GM12891 (cell line): ENCODE measurements around the gene FHL1.

Source experiments
- DNase-seq: peaks from one replicate; pipeline ENCODE4 v3.0.0; 2011; ENCODE audit warnings: low spot score; ENCODE audit not compliant: insufficient read length
- FAIRE-seq: peaks from 2 replicates; lab custom pipeline; 2011; peaks lifted over from hg19 to GRCh38; lab: Jason Lieb, UNC
- PAX5 ChIP-seq: IDR thresholded peaks from 2 replicates; pipeline ENCODE4 v1.6.1; 2011; ENCODE audit warnings: low read length, moderate library complexity, mild to moderate bottlenecking; ENCODE audit not compliant: insufficient read depth, severe bottlenecking
- POLR2A ChIP-seq: IDR thresholded peaks from 2 replicates; pipeline ENCODE4 v1.6.1; 2011; ENCODE audit warnings: low read depth, low read length, control low read depth
- POLR2AphosphoS5 ChIP-seq: IDR thresholded peaks from 2 replicates; pipeline ENCODE4 v1.6.1; 2011; ENCODE audit warnings: low read depth, low read length, control low read depth
- POU2F2 ChIP-seq: IDR thresholded peaks from 2 replicates; pipeline ENCODE4 v1.6.1; 2011; ENCODE audit warnings: low read depth, mild to moderate bottlenecking, control low read depth, low read length, moderate library complexity
- SPI1 ChIP-seq: IDR thresholded peaks from 2 replicates; pipeline ENCODE4 v1.6.1; 2011; ENCODE audit warnings: low read depth, low read length, control low read depth
- TAF1 ChIP-seq: IDR thresholded peaks from 2 replicates; pipeline ENCODE4 v1.6.1; 2011; ENCODE audit warnings: low read depth, low read length, control low read depth

The FHL1 gene

DNA sequence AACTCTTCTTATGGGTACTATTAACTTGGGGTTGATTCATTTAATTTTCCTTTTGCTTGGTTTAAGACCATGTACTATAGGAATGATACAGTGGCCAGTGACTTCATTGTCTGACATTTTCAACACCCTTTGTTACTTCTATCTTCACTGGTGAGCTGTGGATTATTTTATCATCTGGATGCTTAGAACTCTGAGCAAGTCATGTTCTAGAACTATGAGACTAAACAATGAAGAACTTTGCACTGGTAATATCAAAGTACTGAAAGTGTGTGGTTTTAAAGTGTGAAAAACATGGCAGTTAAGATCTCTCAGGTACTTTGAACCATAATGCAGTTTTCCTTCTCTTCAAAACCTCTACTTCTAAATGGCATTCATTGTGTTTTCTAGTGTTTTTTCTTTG is 56.1 kb downstream of the FHL1 start:
- FAIRE-seq (peak; percentile 13), DNase-seq (no peak)
- TF ChIP-seq POLR2AphosphoS5 (no peak), POLR2A (no peak), SPI1 (no peak), TAF1 (no peak), POU2F2 (no peak), PAX5 (no peak)

DNA sequence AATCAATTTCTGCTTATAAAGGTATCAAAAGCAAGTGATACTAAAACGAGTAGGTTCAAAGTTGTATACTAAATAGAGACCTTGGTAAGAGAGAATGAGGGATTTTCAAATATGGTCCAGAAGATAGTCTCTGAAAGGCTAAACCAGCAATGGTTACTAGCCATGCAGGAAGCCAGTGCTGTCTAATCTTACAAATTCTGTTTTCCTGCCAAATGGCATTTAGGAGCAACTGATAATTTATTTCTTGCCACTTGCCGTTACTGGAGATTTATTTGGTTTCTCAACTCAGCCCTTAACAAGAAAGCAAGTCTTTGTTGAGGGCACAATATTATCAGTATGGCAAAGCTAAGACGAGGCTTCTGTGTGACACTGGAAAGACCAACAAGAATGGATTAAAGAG is 56.6 kb downstream of the FHL1 start:
- no peak for FAIRE-seq
- no peak for DNase-seq
- TF ChIP-seq POU2F2, result no peak
- TF ChIP-seq POLR2A, result no peak
- TF ChIP-seq TAF1, result no peak
- no peak for TF ChIP-seq PAX5
- no peak for TF ChIP-seq POLR2AphosphoS5
- no peak for TF ChIP-seq SPI1

DNA sequence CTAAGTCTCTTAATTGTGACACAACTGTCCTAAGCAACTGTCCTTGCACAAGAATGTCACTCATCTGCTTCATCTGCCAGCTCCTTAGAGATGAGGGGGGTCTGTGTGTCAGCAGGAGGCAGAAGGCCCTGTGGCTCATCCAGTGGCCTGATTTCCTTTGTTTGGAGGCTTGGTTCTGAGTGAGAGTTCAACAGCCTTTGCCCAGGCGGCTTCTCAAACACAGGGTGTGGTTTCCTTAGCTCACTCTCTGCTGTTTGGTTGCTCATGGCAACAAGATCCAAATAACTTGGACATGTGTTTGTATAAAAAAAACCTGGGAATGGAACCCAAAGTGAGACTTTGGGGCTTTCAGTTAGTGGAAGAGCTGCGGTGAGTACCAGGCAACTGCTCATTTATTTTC is 57.2 kb downstream of the FHL1 start:
- no peak for DNase-seq
- FAIRE-seq, result no peak
- TF ChIP-seq POU2F2, result no peak
- TF ChIP-seq SPI1, result no peak
- TF ChIP-seq POLR2AphosphoS5, result no peak
- no peak for TF ChIP-seq POLR2A
- no peak for TF ChIP-seq TAF1
- no peak for TF ChIP-seq PAX5

DNA sequence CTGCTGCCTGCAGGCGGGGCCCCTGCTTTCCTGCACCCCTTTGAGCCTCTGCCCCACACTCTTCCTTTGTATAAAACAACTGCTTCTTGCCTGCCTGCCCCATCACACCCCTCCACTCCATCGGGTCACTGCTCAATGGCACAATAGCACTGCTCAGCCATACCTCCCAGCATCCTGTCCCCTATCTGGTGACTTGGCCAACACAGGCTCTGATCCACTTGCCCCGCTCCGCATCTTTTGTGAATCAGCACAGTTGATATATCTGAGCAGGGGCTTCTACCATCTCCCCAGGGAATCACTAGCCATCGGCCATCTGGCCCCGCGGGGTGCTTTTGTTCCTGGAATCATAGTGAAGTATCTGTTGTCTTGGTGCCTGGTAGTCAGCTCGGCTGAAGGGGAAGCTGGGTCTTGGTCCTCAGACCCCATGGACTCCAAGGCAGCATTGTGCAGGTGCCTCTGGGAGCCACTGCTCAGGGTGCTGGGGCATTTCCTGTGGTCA is 58.6 kb downstream of the FHL1 start:
- FAIRE-seq (no peak), DNase-seq (no peak)
- TF ChIP-seq POU2F2 (no peak), POLR2AphosphoS5 (no peak), PAX5 (no peak), POLR2A (no peak), TAF1 (no peak), SPI1 (no peak)

DNA sequence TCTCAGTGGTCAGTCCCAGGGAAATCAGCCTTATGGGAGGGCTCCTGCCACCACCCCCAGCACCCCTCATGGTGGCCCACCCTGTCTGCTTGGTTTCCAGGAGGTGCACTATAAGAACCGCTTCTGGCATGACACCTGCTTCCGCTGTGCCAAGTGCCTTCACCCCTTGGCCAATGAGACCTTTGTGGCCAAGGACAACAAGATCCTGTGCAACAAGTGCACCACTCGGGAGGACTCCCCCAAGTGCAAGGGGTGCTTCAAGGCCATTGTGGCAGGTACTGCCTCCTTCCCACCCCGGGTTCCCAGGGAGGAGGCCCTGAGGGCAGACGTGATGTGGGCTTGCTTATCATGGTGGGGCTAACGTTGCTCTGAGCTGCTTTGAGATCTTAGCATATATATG is 59.6 kb downstream of the FHL1 start:
- DNase-seq (no peak), FAIRE-seq (no peak)
- TF ChIP-seq SPI1 (no peak), TAF1 (no peak), PAX5 (no peak), POLR2A (no peak), POLR2AphosphoS5 (no peak), POU2F2 (no peak)

DNA sequence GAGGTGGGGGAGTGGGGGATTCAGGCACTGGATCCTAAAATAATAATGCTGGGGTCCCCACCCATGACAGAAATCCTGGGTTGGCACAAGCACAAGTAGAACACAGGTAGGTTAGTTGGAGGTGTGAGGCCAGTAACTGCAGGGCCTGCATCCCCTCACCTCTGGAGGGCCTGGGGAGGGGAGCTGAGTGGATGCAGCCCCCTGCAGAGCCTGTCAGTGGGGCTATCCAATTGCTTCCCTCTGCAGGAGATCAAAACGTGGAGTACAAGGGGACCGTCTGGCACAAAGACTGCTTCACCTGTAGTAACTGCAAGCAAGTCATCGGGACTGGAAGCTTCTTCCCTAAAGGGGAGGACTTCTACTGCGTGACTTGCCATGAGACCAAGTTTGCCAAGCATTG is 60.2 kb downstream of the FHL1 start:
- FAIRE-seq, result no peak

DNA sequence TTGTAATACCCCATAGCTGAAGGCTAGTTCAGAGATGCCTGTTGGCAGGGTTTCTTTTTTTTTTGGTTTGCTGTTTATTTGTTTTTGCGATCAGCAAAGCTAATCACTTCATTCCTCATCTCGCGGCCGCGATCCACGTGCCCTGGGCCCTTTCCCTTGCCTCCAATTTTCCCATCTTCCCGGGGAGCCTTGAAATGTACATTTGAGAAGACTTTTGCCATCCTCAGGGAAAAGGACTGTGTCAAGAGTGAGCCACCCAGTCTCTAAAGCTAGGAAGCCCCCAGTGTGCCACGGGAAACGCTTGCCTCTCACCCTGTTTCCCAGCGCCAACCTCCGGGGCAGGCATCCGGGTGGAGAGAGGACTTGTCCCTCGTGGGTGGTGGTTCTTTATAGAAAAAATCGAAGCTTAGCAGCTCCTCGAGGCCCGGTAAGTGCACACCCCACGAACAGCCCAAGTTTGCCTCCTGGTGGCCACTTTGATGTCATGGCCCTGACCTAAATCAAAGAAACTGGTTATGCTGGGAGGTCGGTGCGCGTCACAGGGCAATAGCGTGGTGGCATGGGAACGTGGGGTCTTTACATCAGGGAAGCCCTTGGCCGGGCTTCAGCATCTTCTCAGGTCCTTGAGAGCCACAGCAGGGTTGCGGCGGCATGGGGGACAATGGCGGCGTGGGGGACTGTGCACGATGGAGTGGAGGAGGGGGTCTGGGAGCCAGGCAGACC is 61.8 kb downstream of the FHL1 start:
- no peak for TF ChIP-seq POU2F2
- no peak for TF ChIP-seq SPI1
- TF ChIP-seq POLR2A, result no peak
- no peak for TF ChIP-seq POLR2AphosphoS5
- TF ChIP-seq PAX5, result no peak
- TF ChIP-seq TAF1, result no peak
- DNase-seq (no peak), FAIRE-seq (peak; percentile 5)

More for the DNA sequence above, 60.2 kb downstream of the FHL1 start:
- TF ChIP-seq POLR2A (no peak), PAX5 (no peak), POLR2AphosphoS5 (no peak), POU2F2 (no peak), TAF1 (no peak), SPI1 (no peak)
- no peak for DNase-seq

DNA sequence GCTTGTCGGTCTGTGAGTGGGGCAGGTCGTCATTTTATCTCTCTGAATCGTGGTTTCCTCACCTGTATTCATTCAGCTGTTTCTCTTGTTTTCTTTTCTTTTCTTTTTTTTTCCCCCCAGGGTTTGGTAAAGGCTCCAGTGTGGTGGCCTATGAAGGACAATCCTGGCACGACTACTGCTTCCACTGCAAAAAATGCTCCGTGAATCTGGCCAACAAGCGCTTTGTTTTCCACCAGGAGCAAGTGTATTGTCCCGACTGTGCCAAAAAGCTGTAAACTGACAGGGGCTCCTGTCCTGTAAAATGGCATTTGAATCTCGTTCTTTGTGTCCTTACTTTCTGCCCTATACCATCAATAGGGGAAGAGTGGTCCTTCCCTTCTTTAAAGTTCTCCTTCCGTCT is 62.4 kb downstream of the FHL1 start:
- FAIRE-seq (no peak), DNase-seq (no peak)
- TF ChIP-seq PAX5 (no peak), SPI1 (no peak), POU2F2 (no peak), TAF1 (no peak), POLR2A (no peak), POLR2AphosphoS5 (no peak)

DNA sequence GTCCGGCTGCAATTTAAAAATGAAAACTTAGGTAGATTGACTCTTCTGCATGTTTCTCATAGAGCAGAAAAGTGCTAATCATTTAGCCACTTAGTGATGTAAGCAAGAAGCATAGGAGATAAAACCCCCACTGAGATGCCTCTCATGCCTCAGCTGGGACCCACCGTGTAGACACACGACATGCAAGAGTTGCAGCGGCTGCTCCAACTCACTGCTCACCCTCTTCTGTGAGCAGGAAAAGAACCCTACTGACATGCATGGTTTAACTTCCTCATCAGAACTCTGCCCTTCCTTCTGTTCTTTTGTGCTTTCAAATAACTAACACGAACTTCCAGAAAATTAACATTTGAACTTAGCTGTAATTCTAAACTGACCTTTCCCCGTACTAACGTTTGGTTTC is 62.9 kb downstream of the FHL1 start:
- DNase-seq (no peak), FAIRE-seq (peak; percentile 43)
- TF ChIP-seq POLR2AphosphoS5 (no peak), POU2F2 (no peak), POLR2A (no peak), TAF1 (no peak), PAX5 (no peak), SPI1 (no peak)
